BJ (cell line): Measurements from ENCODE around the gene C2orf78. TPM values are rescaled to one million over a fixed set of nuclear protein-coding genes. Genes with fewer than 3 reads are reported as not detected.

Experiments used
- CTCF ChIA-PET: fragments of 350-600 bp; formaldehyde crosslinking; extraction: SDS; loops from one replicate; lab custom pipeline; 2021; ENCODE audit warnings: antibody characterized with exemption, inconsistent platforms; lab: Yijun Ruan, JAX
- POLR2A ChIA-PET: fragments of 300-600 bp; sonication (Branson Sonifier 250); formaldehyde crosslinking; extraction: SDS; loops from one replicate; lab custom pipeline; 2021; ENCODE audit warnings: antibody characterized with exemption; lab: Charles Lee
- DNase-seq: peaks from one replicate; pipeline ENCODE4 v3.0.0-alpha.2; 2011; ENCODE audit warnings: low read depth
- H3K27me3 ChIP-seq: 2 replicates; pipeline ENCODE4 v1.6.0; 2011; ENCODE audit warnings: low read length; ENCODE audit not compliant: control insufficient read depth, insufficient read depth
- H3K36me3 ChIP-seq: 2 replicates; pipeline ENCODE4 v1.5.1; 2011; ENCODE audit warnings: low read length; ENCODE audit not compliant: control insufficient read depth, insufficient read depth
- H3K4me3 ChIP-seq: 2 replicates; pipeline ENCODE4 v1.5.1; 2011; ENCODE audit warnings: low read depth, mild to moderate bottlenecking, control low read depth, low read length
- polyA plus RNA-seq: library from polyadenylated mRNA; depleted of rRNA; stranded (reverse); fragments of >200 nt; gene quantifications from 2 replicates; pipeline ENCODE4 v1.2.3, GENCODE V29; 2011
- TF ChIP-seq, protein P1 (sequence below): IDR thresholded peaks from 2 replicates; pipeline ENCODE4 v1.5.1; 2011; ENCODE audit warnings: low read depth, mild to moderate bottlenecking, control low read depth, inconsistent platforms, low read length, moderate library complexity; ENCODE audit not compliant: insufficient read depth

The C2orf78 gene
- polyA plus RNA-seq, 1 experiment, result not detected

DNA sequence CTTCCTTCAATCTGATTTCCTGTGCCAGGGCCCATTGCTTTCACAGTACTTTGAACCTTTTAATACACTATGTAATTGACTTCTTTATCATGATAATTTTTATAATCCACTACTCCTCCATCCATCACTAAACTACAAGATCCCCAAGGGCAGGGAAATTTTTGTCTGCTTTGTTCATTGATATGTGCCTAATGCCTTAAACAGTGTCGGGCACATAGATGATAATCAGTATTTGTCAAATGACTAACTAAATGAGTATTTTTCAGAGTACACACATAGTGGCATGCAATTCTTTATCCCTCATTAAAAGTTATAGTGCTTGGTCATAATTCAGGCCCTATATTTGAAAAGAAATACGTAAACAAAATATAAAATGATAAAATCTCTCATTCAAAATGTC, 39.4 kb downstream of the C2orf78 start:
- Histone ChIP-seq H3K36me3 (no peaks in the 10 kb centered on the region), H3K27me3 (peaks cover 3% of the 10 kb centered on the region), H3K4me3 (no peak overlapping the region)
- TF ChIP-seq, protein P1, sequence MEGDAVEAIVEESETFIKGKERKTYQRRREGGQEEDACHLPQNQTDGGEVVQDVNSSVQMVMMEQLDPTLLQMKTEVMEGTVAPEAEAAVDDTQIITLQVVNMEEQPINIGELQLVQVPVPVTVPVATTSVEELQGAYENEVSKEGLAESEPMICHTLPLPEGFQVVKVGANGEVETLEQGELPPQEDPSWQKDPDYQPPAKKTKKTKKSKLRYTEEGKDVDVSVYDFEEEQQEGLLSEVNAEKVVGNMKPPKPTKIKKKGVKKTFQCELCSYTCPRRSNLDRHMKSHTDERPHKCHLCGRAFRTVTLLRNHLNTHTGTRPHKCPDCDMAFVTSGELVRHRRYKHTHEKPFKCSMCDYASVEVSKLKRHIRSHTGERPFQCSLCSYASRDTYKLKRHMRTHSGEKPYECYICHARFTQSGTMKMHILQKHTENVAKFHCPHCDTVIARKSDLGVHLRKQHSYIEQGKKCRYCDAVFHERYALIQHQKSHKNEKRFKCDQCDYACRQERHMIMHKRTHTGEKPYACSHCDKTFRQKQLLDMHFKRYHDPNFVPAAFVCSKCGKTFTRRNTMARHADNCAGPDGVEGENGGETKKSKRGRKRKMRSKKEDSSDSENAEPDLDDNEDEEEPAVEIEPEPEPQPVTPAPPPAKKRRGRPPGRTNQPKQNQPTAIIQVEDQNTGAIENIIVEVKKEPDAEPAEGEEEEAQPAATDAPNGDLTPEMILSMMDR, result no peak
- no peak for DNase-seq
- ChIA-PET POLR2A (no interaction called here), CTCF (interaction anchor here (0.8 to 9.0 kb wide), 34 partner anchors 8 to 590 kb away, joined by 3 to 75 read pairs (median 5); partner anchors contain the start of gene BOLA3)

DNA sequence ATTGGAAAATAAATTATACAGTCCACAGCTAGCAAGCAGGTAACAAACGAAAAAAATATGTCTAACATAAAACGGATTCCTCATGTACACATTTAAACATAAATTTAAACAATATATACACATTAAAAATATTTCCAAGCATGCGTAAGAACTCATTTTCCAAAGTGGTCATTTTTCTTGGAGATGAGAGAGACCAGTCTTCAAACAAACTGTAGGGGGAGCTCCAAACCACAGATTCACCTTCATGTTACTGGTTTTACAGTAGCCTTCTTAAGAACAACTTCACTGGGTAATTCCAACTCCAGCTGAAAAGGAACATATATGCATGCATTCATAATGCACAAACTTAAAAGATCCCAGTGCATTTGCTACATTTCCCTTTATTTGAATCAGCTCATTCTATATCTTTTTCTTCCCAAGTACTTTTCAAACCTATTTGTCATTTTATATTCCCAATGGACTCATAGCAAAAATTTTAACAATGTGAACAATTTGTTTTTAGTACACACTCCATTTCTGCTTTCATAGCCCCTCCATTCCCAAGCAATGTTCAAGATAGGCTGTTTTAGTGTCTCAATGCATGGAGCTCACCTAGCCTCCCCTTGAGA, 40.0 kb downstream of the C2orf78 start:
- H3K27me3 ChIP-seq, result peaks cover 3% of the 10 kb centered on the region
- POLR2A ChIA-PET, result no interaction called here
- H3K36me3 ChIP-seq, result no peaks in the 10 kb centered on the region
- CTCF ChIA-PET, result interaction anchor here (0.6 to 9.0 kb wide), 45 partner anchors 8 to 590 kb away, joined by 3 to 75 read pairs (median 4); partner anchors contain the start of gene BOLA3
- H3K4me3 ChIP-seq, result no peak overlapping the region
- peak; percentile 41 for DNase-seq
- TF ChIP-seq, protein P1, result peak; percentile 80

DNA sequence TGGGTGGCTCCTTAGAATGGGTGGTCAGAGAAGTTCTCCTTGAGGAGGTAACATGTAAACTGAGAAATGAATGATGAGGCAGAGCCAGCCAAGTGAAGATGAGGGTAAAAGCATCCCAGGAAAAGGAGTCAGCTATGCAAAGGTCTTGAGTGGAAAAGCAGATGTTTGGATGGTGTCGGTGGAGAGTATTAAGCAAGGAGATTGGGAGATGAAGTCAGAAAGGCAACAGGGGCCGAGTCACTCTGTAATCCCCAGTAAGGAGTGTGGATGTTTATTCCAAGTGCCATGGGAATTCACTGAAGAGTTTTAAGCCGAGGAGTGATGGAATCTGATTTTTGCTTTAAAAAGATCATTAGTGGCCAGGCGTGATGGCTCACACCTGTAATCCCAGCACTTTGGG, 41.4 kb downstream of the C2orf78 start:
- no peak for DNase-seq
- CTCF ChIA-PET, result interaction anchor here (1.6 to 9.0 kb wide), 5 partner anchors 14 to 510 kb away, joined by 4 to 75 read pairs (median 15); partner anchors contain the start of gene BOLA3
- POLR2A ChIA-PET, result no interaction called here

DNA sequence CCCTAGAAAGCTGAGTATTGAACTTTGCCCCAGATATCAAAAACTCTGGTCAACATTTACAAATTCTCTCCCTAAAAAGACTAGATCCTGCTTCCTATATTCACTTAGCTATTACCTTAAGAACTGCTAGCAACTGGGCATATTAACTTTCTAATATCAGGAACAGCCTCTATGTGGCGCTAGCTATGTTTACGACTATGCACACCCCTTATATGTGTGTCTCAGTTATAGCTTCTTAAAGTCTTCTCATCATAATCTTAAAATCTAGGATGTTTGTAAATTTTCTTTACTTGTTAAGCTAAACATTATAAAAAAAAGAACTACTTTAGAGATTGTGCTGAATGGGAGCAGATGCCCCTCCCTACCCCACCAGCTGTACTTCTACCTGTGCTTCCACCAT, 43.0 kb downstream of the C2orf78 start:
- no peak for DNase-seq
- POLR2A ChIA-PET, result no interaction called here
- H3K36me3 ChIP-seq, result no peaks in the 10 kb centered on the region
- H3K27me3 ChIP-seq, result no peaks in the 10 kb centered on the region; the same call in 1 of the 2 replicates
- CTCF ChIA-PET, result interaction anchor here (0.8 to 9.0 kb wide), 14 partner anchors 12 to 565 kb away, joined by 3 to 75 read pairs (median 4); partner anchors contain the start of gene BOLA3
- H3K4me3 ChIP-seq, result no peak overlapping the region
- TF ChIP-seq, protein P1, result peak; percentile 33; the same call in 1 of the 2 replicates

More for the DNA sequence above, 41.4 kb downstream of the C2orf78 start:
- TF ChIP-seq, protein P1, result no peak
- Histone ChIP-seq H3K36me3 (no peaks in the 10 kb centered on the region), H3K27me3 (peaks cover 3% of the 10 kb centered on the region), H3K4me3 (no peak overlapping the region)

DNA sequence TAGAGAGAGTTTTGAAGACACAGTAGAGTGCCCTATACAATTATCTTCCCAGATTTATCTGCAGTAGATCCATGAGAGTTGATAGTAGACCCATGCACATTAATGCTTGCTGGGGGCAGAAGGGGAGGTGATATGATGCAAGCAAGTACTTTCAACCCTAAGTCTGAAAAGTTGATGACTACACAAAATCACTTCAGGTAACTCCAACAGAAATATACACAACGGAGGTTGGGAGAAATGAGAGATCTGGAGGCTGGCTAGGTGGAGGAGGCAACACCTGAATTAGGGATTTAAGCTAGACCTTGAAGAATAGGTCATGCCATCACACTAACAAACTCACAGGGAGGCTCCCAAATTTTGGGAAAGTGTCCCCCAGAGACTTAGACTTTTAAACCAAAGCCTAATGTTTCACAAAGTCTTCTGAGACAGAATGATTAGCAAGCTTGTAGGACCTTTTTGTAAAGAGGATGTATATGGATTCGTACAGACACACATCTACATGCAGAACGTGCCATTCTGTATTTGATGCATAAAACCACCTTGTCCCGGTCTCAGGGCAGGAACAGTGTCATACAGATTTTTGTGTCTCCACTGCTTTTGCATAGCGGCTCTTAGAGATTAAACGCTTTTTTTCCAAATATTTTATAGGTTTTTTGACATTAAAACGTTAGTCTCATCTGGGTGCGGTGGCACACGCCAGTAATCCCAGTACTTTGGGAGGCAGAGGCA, 43.8 kb downstream of the C2orf78 start:
- no peak for DNase-seq
- POLR2A ChIA-PET, result interaction anchor here (0.7 kb wide), 1 partner anchor 292 kb away, joined by 5 read pairs; no protein-coding TSS in a partner anchor
- TF ChIP-seq, protein P1, result no peak
- H3K27me3 ChIP-seq, result no peaks in the 10 kb centered on the region; the same call in 1 of the 2 replicates
- peak overlapping the region; percentile 81; the same call in 1 of the 2 replicates for H3K4me3 ChIP-seq
- CTCF ChIA-PET, result interaction anchor here (0.7 to 9.0 kb wide), 15 partner anchors 11 to 564 kb away, joined by 3 to 75 read pairs (median 4); partner anchors contain the start of gene BOLA3
- no peaks in the 10 kb centered on the region for H3K36me3 ChIP-seq
